ENCODE results near the gene COL5A3.

COL5A3 gene

DNA sequence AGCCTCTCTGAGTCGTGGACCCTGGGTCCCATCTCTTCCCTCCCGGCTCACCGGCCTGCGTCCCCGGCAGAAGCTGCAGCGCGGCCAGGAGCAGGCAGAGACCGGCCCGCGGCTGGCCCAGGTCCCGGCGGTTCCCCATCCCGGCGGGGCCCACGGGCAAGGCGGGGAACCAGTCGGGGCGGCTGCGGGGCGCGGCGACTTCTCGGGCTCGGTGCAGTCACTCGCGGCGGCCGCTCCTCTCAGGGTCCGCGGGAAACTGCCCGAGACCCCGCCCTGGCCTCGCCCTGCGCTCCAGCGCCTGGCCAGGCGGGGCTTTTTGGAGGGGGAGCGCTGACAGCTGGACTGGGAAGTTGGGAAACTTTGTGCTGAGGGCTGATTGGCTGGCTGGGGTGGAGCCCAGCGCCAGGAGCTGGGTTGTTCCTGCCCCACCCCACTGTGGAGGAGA is at the start of gene COL5A3:
COL5A3 (minus strand) TSS at position 258 of the 445 bp plus-strand sequence; CDS start at position 139, 119 bp downstream.
- Histone ChIP-seq H3K4me1 (ENCODE audit: control insufficient read depth, insufficient read depth, low read length) (peaks cover 4% of the 10 kb centered on the region), H3K36me3 (ENCODE audit: control insufficient read depth, insufficient read depth, low read length) (no peaks in the 10 kb centered on the region), H3K9me3 (ENCODE audit: control insufficient read depth, insufficient read depth, low read length) (no peaks in the 10 kb centered on the region), H3K4me3 (ENCODE audit: low read length) (peak within 1 kb of the TSS; percentile 14; the same call in 1 of the 2 replicates), H3K27ac (ENCODE audit: low read length) (no peak within 1 kb of the TSS), H3K27me3 (ENCODE audit: control insufficient read depth, insufficient read depth, low read length) (peaks cover 7% of the 10 kb centered on the region; the same call in 1 of the 2 replicates)
- no peak for DNase-seq (ENCODE audit: low read depth, low spot score)
- no CpG with 5 or more reads among the region's 38 CpGs for WGBS (ENCODE audit: insufficient coverage, insufficient read length)

DNA sequence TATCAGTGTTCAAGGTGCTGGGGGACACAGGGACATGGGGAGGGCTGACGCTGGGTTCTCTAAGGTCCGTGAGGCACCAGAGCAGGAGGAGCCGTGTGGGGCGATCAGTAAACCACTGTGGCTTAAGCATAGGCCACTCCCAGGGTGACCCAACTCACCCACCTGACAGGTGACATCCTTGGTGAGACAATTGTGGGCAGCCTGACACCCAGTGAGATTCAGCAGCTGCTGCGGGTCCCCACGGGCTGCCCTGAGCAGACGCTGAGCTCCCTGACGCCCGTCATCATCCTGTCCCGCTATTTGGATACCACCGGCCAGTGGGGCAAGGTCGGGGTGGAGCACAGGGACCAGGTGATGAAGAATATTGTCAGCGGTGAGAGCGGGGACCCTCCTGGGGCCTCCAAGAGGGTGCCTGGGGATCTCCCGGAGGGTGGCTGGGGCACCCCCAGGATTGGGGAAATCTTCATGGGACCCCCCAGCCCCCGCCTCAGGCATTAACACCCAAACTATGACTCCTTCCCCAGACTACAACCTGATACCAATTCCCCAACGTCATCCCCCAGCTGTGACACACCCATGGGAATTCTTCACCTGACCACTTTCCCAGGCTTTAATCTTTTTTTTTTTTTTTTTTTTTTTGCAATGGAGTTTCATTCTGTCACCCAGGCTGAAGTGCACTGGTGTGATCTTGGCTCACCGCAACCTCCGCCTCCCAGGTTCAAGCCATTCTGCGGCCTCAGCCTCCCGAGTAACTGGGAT is 42.5 kb upstream of the COL5A3 start:
- no peaks in the 10 kb centered on the region; the same call in 1 of the 2 replicates for H3K9me3 ChIP-seq (ENCODE audit: control insufficient read depth, insufficient read depth, low read length)
- no peaks in the 10 kb centered on the region for H3K27me3 ChIP-seq (ENCODE audit: control insufficient read depth, insufficient read depth, low read length)
- DNase-seq (ENCODE audit: low read depth, low spot score) = no peak
- no peaks in the 10 kb centered on the region for H3K36me3 ChIP-seq (ENCODE audit: control insufficient read depth, insufficient read depth, low read length)
- H3K27ac ChIP-seq (ENCODE audit: low read length) = no peak overlapping the region
- no CpG with 5 or more reads among the region's 21 CpGs for WGBS (ENCODE audit: insufficient coverage, insufficient read length)
- H3K4me1 ChIP-seq (ENCODE audit: control insufficient read depth, insufficient read depth, low read length) = no peaks in the 10 kb centered on the region
- no peak overlapping the region for H3K4me3 ChIP-seq (ENCODE audit: low read length)

DNA sequence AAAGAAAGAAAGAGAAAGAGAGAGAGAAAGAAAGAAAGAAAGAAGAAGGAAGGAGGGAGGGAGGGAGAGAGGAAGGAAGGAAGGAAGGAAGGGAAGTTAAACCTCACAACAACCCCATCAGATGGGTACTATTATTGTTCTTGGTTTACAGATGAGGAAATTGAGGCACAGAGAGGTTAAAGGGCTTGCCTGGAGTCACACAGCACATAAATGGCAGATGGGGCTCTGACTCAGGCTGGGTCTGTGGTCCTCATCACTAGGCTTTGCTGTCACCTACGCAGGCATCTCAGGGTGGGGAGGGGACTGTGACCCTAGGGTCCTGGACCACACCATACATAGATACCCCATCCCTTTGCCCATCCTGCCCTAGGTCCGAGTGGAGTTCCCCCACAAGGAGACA is 39.3 kb upstream of the COL5A3 start:
- no peak overlapping the region for H3K27ac ChIP-seq (ENCODE audit: low read length)
- no peak overlapping the region for H3K4me3 ChIP-seq (ENCODE audit: low read length)
- peaks cover 4% of the 10 kb centered on the region for H3K9me3 ChIP-seq (ENCODE audit: control insufficient read depth, insufficient read depth, low read length)
- no peaks in the 10 kb centered on the region for H3K36me3 ChIP-seq (ENCODE audit: control insufficient read depth, insufficient read depth, low read length)
- no peaks in the 10 kb centered on the region for H3K27me3 ChIP-seq (ENCODE audit: control insufficient read depth, insufficient read depth, low read length)
- no peaks in the 10 kb centered on the region for H3K4me1 ChIP-seq (ENCODE audit: control insufficient read depth, insufficient read depth, low read length)
- no peak for DNase-seq (ENCODE audit: low read depth, low spot score)
- WGBS (ENCODE audit: insufficient coverage, insufficient read length) = no CpG with 5 or more reads among the region's 2 CpGs

DNA sequence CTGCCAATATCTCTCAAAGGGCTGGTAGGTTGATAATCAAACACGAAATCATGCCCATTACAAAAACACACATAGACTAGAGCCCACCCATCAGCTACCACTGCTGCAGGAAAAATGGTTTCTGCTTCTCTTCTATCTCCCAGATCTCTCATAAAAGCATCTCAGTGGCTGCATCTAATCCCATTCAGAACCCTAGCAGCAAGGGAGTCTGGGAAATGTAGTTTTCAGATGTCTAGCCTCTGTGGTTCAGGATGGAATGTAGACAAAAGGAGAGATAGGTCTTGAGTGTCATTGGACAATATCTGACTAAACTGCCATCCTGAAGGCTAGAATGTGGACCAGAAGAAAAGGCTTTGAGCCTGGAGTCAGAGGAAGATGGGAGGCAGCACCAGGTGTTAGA is 35.1 kb upstream of the COL5A3 start:
- DNase-seq (ENCODE audit: low read depth, low spot score) = no peak
- Histone ChIP-seq H3K27me3 (ENCODE audit: control insufficient read depth, insufficient read depth, low read length) (no peaks in the 10 kb centered on the region), H3K4me3 (ENCODE audit: low read length) (no peak overlapping the region), H3K9me3 (ENCODE audit: control insufficient read depth, insufficient read depth, low read length) (peaks cover 14% of the 10 kb centered on the region), H3K27ac (ENCODE audit: low read length) (no peak overlapping the region), H3K36me3 (ENCODE audit: control insufficient read depth, insufficient read depth, low read length) (no peaks in the 10 kb centered on the region), H3K4me1 (ENCODE audit: control insufficient read depth, insufficient read depth, low read length) (no peaks in the 10 kb centered on the region)
- no CpG with 5 or more reads among the region's 1 CpG for WGBS (ENCODE audit: insufficient coverage, insufficient read length)

DNA sequence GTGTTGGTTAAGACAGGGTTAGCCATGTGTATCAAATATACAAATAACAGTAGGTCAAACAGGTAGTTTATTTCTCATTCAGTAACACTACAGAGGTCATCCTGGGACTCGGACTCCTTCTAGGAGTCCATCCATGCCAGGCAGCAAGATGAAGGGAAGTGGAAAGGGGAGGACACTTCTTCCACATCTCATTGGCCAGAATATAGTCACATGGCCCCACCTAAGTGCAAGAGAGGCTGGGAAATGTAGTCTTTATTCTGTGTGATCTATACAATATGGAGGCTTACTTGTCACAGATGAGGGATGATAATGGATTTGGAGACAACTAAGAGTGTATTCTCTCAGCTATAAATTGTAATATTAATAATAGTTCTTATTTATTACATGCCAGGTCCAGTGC is 34.1 kb upstream of the COL5A3 start:
- DNase-seq (ENCODE audit: low read depth, low spot score) = no peak
- Histone ChIP-seq H3K36me3 (ENCODE audit: control insufficient read depth, insufficient read depth, low read length) (no peaks in the 10 kb centered on the region), H3K27me3 (ENCODE audit: control insufficient read depth, insufficient read depth, low read length) (no peaks in the 10 kb centered on the region), H3K9me3 (ENCODE audit: control insufficient read depth, insufficient read depth, low read length) (peaks cover 14% of the 10 kb centered on the region), H3K27ac (ENCODE audit: low read length) (no peak overlapping the region), H3K4me3 (ENCODE audit: low read length) (no peak overlapping the region), H3K4me1 (ENCODE audit: control insufficient read depth, insufficient read depth, low read length) (no peaks in the 10 kb centered on the region)
- WGBS (ENCODE audit: insufficient coverage, insufficient read length) = no CpG with 5 or more reads among the region's 1 CpG

DNA sequence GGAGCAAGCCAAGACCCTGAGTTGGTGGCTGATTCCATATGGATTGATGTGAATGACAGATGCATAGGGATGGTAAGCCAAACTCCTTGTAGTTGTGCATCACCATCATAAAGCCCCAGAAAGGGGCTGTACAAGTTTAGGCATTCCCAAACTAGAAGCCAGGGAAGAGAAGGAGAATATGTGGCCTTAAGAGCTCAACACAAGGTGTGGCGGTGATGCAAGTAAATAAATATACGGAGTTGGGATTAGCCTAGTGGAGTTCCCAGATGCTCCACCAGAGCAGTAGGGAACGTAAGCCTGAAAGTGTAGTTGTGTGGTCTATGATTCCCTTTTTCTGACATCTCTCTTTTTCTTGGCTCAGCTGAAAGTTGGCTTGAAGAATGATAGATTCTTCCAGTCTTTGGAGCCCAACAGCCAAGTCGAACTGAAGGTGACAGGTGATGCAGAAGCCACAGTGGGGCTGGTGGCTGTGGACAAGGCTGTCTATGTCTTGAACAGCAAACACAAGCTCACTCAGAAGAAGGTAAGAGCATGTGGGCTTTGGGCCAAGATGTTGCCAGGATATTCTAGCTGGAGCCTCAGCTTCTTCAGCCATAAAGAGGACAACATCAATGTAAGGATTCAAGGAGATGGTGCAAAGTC is 33.1 kb upstream of the COL5A3 start:
- H3K27me3 ChIP-seq (ENCODE audit: control insufficient read depth, insufficient read depth, low read length) = no peaks in the 10 kb centered on the region
- no peak overlapping the region for H3K27ac ChIP-seq (ENCODE audit: low read length)
- H3K4me1 ChIP-seq (ENCODE audit: control insufficient read depth, insufficient read depth, low read length) = no peaks in the 10 kb centered on the region
- H3K9me3 ChIP-seq (ENCODE audit: control insufficient read depth, insufficient read depth, low read length) = peaks cover 14% of the 10 kb centered on the region
- no CpG with 5 or more reads among the region's 4 CpGs for WGBS (ENCODE audit: insufficient coverage, insufficient read length)
- no peak overlapping the region for H3K4me3 ChIP-seq (ENCODE audit: low read length)
- DNase-seq (ENCODE audit: low read depth, low spot score) = no peak
- H3K36me3 ChIP-seq (ENCODE audit: control insufficient read depth, insufficient read depth, low read length) = no peaks in the 10 kb centered on the region

DNA sequence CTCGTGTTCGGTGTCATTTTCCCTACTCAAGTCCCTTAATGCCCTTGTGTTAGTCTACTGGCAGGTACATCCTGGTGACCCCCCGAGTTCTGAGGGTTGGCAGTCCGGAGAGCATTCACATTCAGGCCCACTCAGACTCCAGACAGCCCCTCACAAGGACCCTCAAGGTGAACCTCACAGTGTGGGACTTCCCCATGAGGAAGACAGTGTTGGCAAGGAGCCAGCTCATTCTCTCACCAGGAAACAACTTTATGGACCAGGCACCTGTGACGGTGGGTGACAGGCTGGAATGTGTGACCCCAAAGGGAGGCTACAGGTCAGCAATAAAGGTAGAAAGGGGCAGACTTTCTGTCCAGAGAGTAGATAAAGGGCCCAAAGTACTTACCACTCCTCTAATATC is 27.5 kb upstream of the COL5A3 start:
- no CpG with 5 or more reads among the region's 5 CpGs for WGBS (ENCODE audit: insufficient coverage, insufficient read length)
- Histone ChIP-seq H3K9me3 (ENCODE audit: control insufficient read depth, insufficient read depth, low read length) (no peaks in the 10 kb centered on the region; the same call in 1 of the 2 replicates), H3K4me1 (ENCODE audit: control insufficient read depth, insufficient read depth, low read length) (no peaks in the 10 kb centered on the region), H3K27me3 (ENCODE audit: control insufficient read depth, insufficient read depth, low read length) (no peaks in the 10 kb centered on the region), H3K36me3 (ENCODE audit: control insufficient read depth, insufficient read depth, low read length) (no peaks in the 10 kb centered on the region), H3K4me3 (ENCODE audit: low read length) (no peak overlapping the region), H3K27ac (ENCODE audit: low read length) (no peak overlapping the region)
- DNase-seq (ENCODE audit: low read depth, low spot score) = no peak

DNA sequence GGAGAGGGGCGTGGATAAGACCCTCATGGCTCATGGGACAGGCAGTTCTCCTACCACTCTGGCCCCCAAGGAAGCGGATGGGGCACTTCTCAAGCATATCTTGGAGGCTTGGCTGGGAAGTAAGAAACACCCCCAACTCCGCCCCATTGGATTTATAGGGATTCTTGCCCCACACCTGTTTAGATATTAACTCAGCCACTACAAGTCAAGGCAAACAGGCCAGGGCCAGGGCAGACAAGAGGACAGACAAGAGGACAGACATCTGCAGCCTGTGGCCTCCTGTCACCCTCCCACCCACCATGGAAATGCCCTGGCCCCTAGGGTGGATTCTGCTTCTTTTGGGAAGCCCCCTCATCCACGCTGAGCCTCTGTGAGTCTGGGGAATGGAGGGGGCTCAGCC is 27.1 kb upstream of the COL5A3 start:
- Histone ChIP-seq H3K27ac (ENCODE audit: low read length) (no peak overlapping the region), H3K4me1 (ENCODE audit: control insufficient read depth, insufficient read depth, low read length) (no peaks in the 10 kb centered on the region), H3K27me3 (ENCODE audit: control insufficient read depth, insufficient read depth, low read length) (no peaks in the 10 kb centered on the region), H3K4me3 (ENCODE audit: low read length) (no peak overlapping the region), H3K9me3 (ENCODE audit: control insufficient read depth, insufficient read depth, low read length) (no peaks in the 10 kb centered on the region; the same call in 1 of the 2 replicates), H3K36me3 (ENCODE audit: control insufficient read depth, insufficient read depth, low read length) (no peaks in the 10 kb centered on the region)
- DNase-seq (ENCODE audit: low read depth, low spot score) = no peak
- WGBS (ENCODE audit: insufficient coverage, insufficient read length) = no CpG with 5 or more reads among the region's 4 CpGs

DNA sequence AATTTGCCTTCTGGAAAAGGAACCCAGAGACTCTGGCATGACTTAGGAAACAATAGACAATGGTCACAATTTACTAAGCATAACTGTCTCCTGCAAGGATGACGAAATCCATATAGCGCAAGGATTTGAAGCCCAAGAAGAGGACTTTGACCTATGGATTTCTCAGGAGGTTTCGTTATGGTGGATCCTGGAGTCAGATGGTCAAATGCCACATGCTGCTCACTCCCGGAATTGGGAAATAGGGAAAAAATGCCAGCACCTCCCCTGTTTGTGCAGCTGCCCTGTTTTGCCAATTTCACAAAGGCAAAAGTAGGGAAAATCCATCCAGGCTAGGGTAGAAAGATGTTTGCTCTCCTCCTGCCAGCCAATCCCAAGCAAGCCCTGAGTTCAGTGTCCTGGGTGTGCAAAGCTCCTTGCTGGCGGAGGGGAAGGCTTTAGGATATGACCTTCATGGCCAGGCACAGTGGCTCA is 26.3 kb upstream of the COL5A3 start:
- Histone ChIP-seq H3K27me3 (ENCODE audit: control insufficient read depth, insufficient read depth, low read length) (no peaks in the 10 kb centered on the region), H3K36me3 (ENCODE audit: control insufficient read depth, insufficient read depth, low read length) (no peaks in the 10 kb centered on the region), H3K9me3 (ENCODE audit: control insufficient read depth, insufficient read depth, low read length) (no peaks in the 10 kb centered on the region; the same call in 1 of the 2 replicates), H3K27ac (ENCODE audit: low read length) (no peak overlapping the region), H3K4me1 (ENCODE audit: control insufficient read depth, insufficient read depth, low read length) (no peaks in the 10 kb centered on the region), H3K4me3 (ENCODE audit: low read length) (no peak overlapping the region)
- WGBS (ENCODE audit: insufficient coverage, insufficient read length) = no CpG with 5 or more reads among the region's 5 CpGs
- DNase-seq (ENCODE audit: low read depth, low spot score) = no peak

DNA sequence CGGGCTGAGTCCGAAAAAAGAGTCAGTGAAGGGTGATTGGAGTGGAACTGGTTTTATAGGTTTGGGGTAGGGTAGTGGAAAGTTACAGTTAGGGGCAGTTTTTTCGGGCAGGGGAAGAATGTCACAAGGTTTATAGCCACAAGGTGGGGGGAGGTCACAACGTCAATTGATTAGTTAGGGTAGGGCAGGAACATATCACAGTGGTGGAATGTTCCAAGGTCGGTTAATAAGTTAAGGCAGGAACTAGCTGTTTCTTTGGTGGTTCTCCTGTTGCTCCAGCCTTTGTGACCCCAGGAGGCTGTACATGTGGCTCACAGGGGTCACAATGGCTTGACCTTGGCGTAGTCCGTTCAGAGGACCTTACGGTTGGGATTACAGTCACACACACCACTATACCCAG is 23.3 kb upstream of the COL5A3 start:
- H3K27ac ChIP-seq (ENCODE audit: low read length) = no peak overlapping the region
- H3K27me3 ChIP-seq (ENCODE audit: control insufficient read depth, insufficient read depth, low read length) = no peaks in the 10 kb centered on the region
- H3K4me1 ChIP-seq (ENCODE audit: control insufficient read depth, insufficient read depth, low read length) = no peaks in the 10 kb centered on the region
- H3K4me3 ChIP-seq (ENCODE audit: low read length) = no peak overlapping the region
- WGBS (ENCODE audit: insufficient coverage, insufficient read length) = 100% methylated on average over 2 of the region's 8 CpGs
- no peak for DNase-seq (ENCODE audit: low read depth, low spot score)
- H3K36me3 ChIP-seq (ENCODE audit: control insufficient read depth, insufficient read depth, low read length) = no peaks in the 10 kb centered on the region
- H3K9me3 ChIP-seq (ENCODE audit: control insufficient read depth, insufficient read depth, low read length) = no peaks in the 10 kb centered on the region; the same call in 1 of the 2 replicates
